ENCODE results near the gene APBB1.

APBB1 gene

GRCh38 chr11:6438979-6439571, 20.2 kb upstream of the APBB1 start:
- H3K36me3 Mint-ChIP-seq, result no peaks in the 10 kb centered on the region
- H3K4me3 Mint-ChIP-seq, result no peak overlapping the region
- peak; percentile 50 for DNase-seq
- H3K27me3 Mint-ChIP-seq, result no peaks in the 10 kb centered on the region
- CTCF ChIA-PET, result interaction anchor here (0.8 to 14.8 kb wide), 14 partner anchors 9 to 69 kb away, joined by 3 to 563 read pairs (median 4); partner anchors contain the start of gene APBB1
- H3K27ac Mint-ChIP-seq, result no peak overlapping the region
- peaks cover 4% of the 10 kb centered on the region for H3K4me1 Mint-ChIP-seq
- H3K9me3 Mint-ChIP-seq, result no peaks in the 10 kb centered on the region

- CTCF ChIA-PET, result interaction anchor here (0.9 to 14.8 kb wide), 13 partner anchors 8 to 245 kb away, joined by 3 to 563 read pairs (median 5); partner anchors contain the start of genes APBB1 and MRPL17
- no peaks in the 10 kb centered on the region for H3K9me3 Mint-ChIP-seq
- H3K4me1 Mint-ChIP-seq, result peaks cover 4% of the 10 kb centered on the region
- no peak for DNase-seq
- no peaks in the 10 kb centered on the region for H3K36me3 Mint-ChIP-seq
- no peaks in the 10 kb centered on the region for H3K27me3 Mint-ChIP-seq
- no peak overlapping the region for H3K4me3 Mint-ChIP-seq
- H3K27ac Mint-ChIP-seq, result no peak overlapping the region
These were observed 19.1 kb upstream of the APBB1 start for GRCh38 chr11:6437993-6438392.

DNA sequence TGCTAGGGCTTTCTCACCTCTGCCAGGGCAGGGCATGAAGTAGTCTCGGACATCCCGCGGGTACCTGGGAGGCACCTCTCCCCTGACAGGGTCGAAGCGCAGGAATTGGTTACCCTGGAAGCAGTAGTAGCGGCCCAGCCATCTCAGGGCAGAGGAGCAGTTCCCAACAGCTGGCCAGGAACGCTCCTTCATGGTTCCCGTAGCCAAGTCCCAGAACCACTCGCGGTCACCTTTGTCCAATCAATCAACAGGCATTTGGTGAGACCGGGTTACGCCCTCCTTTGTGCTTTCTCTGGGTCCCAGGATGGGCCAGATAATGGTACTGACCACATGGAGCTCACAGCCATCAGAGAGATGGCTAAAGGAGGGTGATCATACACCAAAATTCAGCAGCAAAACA, 18.5 kb upstream of the APBB1 start:
- CTCF ChIA-PET, result interaction anchor here (0.9 to 14.8 kb wide), 11 partner anchors 7 to 246 kb away, joined by 3 to 563 read pairs (median 5); partner anchors contain the start of genes APBB1 and MRPL17
- Mint-ChIP-seq H3K9me3 (no peaks in the 10 kb centered on the region), H3K36me3 (no peaks in the 10 kb centered on the region), H3K27ac (no peak overlapping the region), H3K27me3 (no peaks in the 10 kb centered on the region), H3K4me3 (no peak overlapping the region), H3K4me1 (peaks cover 4% of the 10 kb centered on the region)
- no peak for DNase-seq

- H3K4me1 Mint-ChIP-seq, result peaks cover 4% of the 10 kb centered on the region
- H3K9me3 Mint-ChIP-seq, result no peaks in the 10 kb centered on the region
- H3K36me3 Mint-ChIP-seq, result no peaks in the 10 kb centered on the region
- CTCF ChIA-PET, result interaction anchor here (0.8 to 2.5 kb wide), 3 partner anchors 10 to 55 kb away, joined by 3 to 11 read pairs (median 4); no protein-coding TSS in a partner anchor
- no peak overlapping the region for H3K27ac Mint-ChIP-seq
- no peak for DNase-seq
- no peak overlapping the region for H3K4me3 Mint-ChIP-seq
- H3K27me3 Mint-ChIP-seq, result no peaks in the 10 kb centered on the region
These were observed 15.2 kb upstream of the APBB1 start for GRCh38 chr11:6433998-6434660.

DNA sequence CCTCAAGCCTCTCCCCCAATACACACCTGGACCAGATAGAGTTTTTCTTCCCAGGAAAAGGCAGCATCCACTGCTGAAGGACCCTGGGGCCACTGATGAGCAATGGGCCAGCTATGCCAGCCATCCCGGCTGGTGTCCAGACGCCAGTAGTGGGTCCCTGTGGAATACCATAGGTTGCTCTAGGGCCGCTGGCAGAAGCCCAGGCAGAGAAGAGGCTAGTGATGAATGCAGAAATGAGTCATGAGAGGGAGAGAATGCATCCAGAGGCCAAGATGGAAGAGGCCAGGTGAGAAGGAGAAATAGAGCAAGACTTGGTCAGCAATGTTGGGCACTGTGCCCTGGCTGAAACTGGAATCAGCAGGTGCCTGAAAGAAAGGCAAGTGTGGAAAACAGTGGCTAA, 13.0 kb upstream of the APBB1 start:
- no peaks in the 10 kb centered on the region for H3K36me3 Mint-ChIP-seq
- H3K27ac Mint-ChIP-seq, result no peak overlapping the region
- no peak for DNase-seq
- peaks cover 6% of the 10 kb centered on the region for H3K27me3 Mint-ChIP-seq
- no peak overlapping the region for H3K4me3 Mint-ChIP-seq
- peaks cover 4% of the 10 kb centered on the region for H3K4me1 Mint-ChIP-seq
- no peaks in the 10 kb centered on the region for H3K9me3 Mint-ChIP-seq
- CTCF ChIA-PET, result interaction anchor here (3.8 kb wide), 1 partner anchor 53 kb away, joined by 20 read pairs; no protein-coding TSS in a partner anchor

DNA sequence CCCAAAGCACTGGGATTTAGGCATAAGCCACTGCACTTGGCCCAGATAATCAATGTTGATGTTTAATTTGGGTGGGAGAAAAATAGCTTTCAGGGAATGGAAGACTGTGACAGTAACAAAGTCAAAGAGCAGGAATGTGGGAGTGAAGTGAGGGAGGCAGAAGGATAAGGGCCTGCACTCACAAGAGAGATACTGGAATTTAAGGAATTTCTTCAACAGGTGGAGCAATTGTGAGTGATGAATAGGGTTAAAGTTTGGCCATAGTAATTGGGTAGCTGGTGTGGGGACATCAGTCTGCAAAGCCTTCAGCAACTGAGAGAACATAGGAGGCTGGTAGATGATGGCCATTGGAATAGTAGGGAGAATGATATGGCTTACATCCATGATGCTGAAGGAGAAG, 8.6 kb upstream of the APBB1 start:
- H3K27ac Mint-ChIP-seq, result no peak overlapping the region
- no peaks in the 10 kb centered on the region for H3K4me1 Mint-ChIP-seq
- no peaks in the 10 kb centered on the region for H3K36me3 Mint-ChIP-seq
- H3K4me3 Mint-ChIP-seq, result no peak overlapping the region
- CTCF ChIA-PET, result interaction anchor here (1.4 to 2.3 kb wide), 3 partner anchors 10 to 49 kb away, joined by 4 to 13 read pairs (median 10); no protein-coding TSS in a partner anchor
- no peak for DNase-seq
- H3K27me3 Mint-ChIP-seq, result peaks cover 43% of the 10 kb centered on the region
- no peaks in the 10 kb centered on the region for H3K9me3 Mint-ChIP-seq

DNA sequence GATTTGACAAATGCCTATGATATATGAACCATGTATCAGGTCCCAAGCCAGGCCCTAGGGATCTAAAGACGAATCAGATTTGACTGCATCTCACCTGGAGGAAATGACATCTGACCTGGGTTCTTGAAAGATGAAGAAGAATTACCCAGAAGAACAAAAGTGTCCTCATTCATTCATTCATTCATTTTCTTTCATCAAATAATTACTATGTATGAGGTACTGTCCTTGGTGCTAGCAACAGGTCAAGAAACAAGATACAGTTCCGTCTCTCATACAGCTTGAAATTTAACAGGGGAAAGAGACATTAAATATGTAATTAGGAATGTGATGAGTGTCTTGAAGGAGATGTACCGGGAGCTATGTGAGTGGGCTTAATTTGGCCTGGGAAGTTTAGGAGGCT, 1.8 kb upstream of the APBB1 start:
- no peak for DNase-seq
- CTCF ChIA-PET, result interaction anchor here (0.8 to 3.5 kb wide), 4 partner anchors 9 to 84 kb away, joined by 3 to 19 read pairs (median 4); no protein-coding TSS in a partner anchor
- no peak overlapping the region for H3K27ac Mint-ChIP-seq
- no peaks in the 10 kb centered on the region for H3K9me3 Mint-ChIP-seq
- peaks cover 7% of the 10 kb centered on the region for H3K4me1 Mint-ChIP-seq
- H3K4me3 Mint-ChIP-seq, result no peak overlapping the region
- no peaks in the 10 kb centered on the region for H3K36me3 Mint-ChIP-seq
- peaks cover 52% of the 10 kb centered on the region for H3K27me3 Mint-ChIP-seq

GRCh38 chr11:6418557-6419008, 311 bp downstream of the APBB1 start:
- Mint-ChIP-seq H3K4me3 (no peak overlapping the region), H3K27ac (peak overlapping the region; percentile 73), H3K9me3 (no peaks in the 10 kb centered on the region), H3K4me1 (peaks cover 7% of the 10 kb centered on the region), H3K27me3 (peaks cover 34% of the 10 kb centered on the region), H3K36me3 (no peaks in the 10 kb centered on the region)
- CTCF ChIA-PET, result interaction anchor here (1.4 to 3.5 kb wide), 7 partner anchors 11 to 87 kb away, joined by 5 to 19 read pairs (median 6); no protein-coding TSS in a partner anchor
- DNase-seq, result peak; percentile 43

- CTCF ChIA-PET, result interaction anchor here (2.2 to 3.5 kb wide), 3 partner anchors 14 to 39 kb away, joined by 6 to 19 read pairs (median 10); no protein-coding TSS in a partner anchor
- DNase-seq, result no peak
These were observed 862 bp downstream of the APBB1 start for GRCh38 chr11:6417907-6418556.

GRCh38 chr11:6415797-6416196, 3.1 kb downstream of the APBB1 start:
- Mint-ChIP-seq H3K36me3 (peaks cover 9% of the 10 kb centered on the region), H3K27me3 (peaks cover 10% of the 10 kb centered on the region), H3K27ac (no peak overlapping the region), H3K4me1 (peaks cover 7% of the 10 kb centered on the region), H3K4me3 (no peak overlapping the region), H3K9me3 (no peaks in the 10 kb centered on the region)
- DNase-seq, result no peak
- CTCF ChIA-PET, result interaction anchor here (0.6 to 3.7 kb wide), 2 partner anchors 28 to 37 kb away, joined by 4 to 18 read pairs; no protein-coding TSS in a partner anchor

More at GRCh38 chr11:6417907-6418556, 862 bp downstream of the APBB1 start:
- H3K9me3 Mint-ChIP-seq, result no peaks in the 10 kb centered on the region
- H3K4me3 Mint-ChIP-seq, result no peak overlapping the region
- peaks cover 3% of the 10 kb centered on the region for H3K36me3 Mint-ChIP-seq
- peaks cover 30% of the 10 kb centered on the region for H3K27me3 Mint-ChIP-seq
- H3K4me1 Mint-ChIP-seq, result peaks cover 7% of the 10 kb centered on the region
- H3K27ac Mint-ChIP-seq, result no peak overlapping the region

DNA sequence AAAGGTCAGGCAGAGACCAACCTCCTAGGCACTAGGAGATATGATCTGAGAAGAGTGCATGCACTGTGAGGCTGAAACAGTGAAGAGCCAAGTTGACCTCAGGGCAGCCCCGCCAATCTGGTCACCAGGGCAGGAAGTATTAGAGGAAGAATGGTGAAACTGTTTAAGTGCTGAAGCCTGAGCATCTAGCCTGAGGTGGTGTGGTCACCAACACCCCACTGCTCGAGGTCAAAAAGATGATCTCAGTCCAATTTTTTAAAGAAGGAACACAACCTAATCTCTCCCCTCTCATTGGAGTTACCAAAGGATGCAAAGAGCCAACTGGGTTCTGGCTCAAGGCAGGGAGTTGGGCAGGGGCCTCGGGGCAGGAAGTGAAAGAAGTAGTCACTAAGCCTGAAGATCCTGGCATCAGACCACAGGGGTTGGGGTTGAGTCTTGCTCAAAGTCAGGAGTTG, 4.0 kb downstream of the APBB1 start:
- Mint-ChIP-seq H3K4me3 (no peak overlapping the region), H3K27me3 (peaks cover 4% of the 10 kb centered on the region), H3K36me3 (peaks cover 13% of the 10 kb centered on the region), H3K27ac (no peak overlapping the region), H3K9me3 (no peaks in the 10 kb centered on the region), H3K4me1 (peaks cover 5% of the 10 kb centered on the region)
- peak; percentile 47 for DNase-seq
- CTCF ChIA-PET, result interaction anchor here (1.8 to 3.7 kb wide), 2 partner anchors 10 to 37 kb away, joined by 5 to 18 read pairs; no protein-coding TSS in a partner anchor

DNA sequence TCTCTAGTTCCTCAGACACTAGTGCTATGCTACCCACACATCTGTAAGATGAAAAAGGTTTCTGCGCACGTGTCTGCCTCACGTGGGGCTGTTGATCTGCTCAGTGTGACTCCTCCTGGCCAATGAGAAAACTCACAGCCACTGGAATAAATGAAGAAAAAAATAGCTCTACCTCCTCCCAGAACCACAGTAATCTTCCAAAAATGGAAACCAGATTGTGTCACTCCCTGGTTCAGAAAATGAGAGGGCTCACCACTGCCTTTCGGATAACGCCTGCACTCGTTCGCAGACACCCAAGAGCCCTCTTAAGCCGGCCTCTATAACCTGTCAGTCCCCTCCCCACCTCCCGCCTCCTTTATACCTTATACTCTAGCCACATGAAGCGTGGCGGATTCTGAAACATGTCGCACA, 5.1 kb downstream of the APBB1 start:
- Mint-ChIP-seq H3K9me3 (no peaks in the 10 kb centered on the region), H3K27ac (no peak overlapping the region), H3K4me3 (no peak overlapping the region), H3K4me1 (peaks cover 6% of the 10 kb centered on the region), H3K36me3 (peaks cover 23% of the 10 kb centered on the region), H3K27me3 (no peaks in the 10 kb centered on the region)
- CTCF ChIA-PET, result interaction anchor here (1.2 to 3.7 kb wide), 4 partner anchors 9 to 35 kb away, joined by 3 to 18 read pairs (median 4); no protein-coding TSS in a partner anchor
- DNase-seq, result peak; percentile 82

DNA sequence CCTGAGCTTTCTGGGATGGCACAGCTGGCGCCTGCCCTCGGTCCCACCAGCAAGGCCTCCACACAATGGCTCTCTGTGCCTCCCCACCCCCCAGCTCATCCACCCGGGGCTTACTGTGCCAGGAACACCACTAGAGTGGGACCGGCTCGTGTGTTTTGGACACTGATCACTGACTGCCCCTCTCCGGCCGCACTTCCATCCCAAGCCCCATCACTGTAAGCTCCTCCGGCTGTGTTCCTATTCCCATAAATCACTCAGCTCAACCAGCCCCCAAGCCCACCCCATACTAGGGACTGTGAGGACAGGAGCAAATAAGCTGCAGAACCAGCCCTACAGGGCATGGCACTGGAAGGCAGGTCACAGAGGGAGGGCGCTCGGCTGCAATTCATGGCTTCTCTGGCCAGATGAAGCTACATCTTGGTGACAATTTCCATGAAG, 7.3 kb downstream of the APBB1 start:
- Mint-ChIP-seq H3K4me1 (peaks cover 21% of the 10 kb centered on the region), H3K36me3 (peaks cover 35% of the 10 kb centered on the region), H3K27ac (no peak overlapping the region), H3K4me3 (no peak overlapping the region), H3K9me3 (no peaks in the 10 kb centered on the region), H3K27me3 (no peaks in the 10 kb centered on the region)
- CTCF ChIA-PET, result interaction anchor here (1.1 to 3.0 kb wide), 2 partner anchors 9 to 32 kb away, joined by 4 to 12 read pairs; no protein-coding TSS in a partner anchor
- DNase-seq, result no peak

All from activated naive CD4-positive, alpha-beta T cell treated with anti-CD3 and anti-CD28 coated beads, Interleukin-2, amount 10 ng/mL, durations not matched to agents 7 days and 5 days (primary cell).